CD14-positive monocyte (primary cell): ENCODE results near the gene MTFMT. TPM values are rescaled to one million over a fixed set of nuclear protein-coding genes. Genes with fewer than 3 reads are reported as not detected.

ENCODE experiments used
- DNase-seq, 3 donors: peaks; one replicate each; pipeline ENCODE4 v3.0.0-alpha.2; 2011 to 2022
- H2AFZ ChIP-seq: 2 replicates; pipeline ENCODE4 v1.6.0; 2012; ENCODE audit warnings: mild to moderate bottlenecking, low read depth, low read length, inconsistent platforms; ENCODE audit not compliant: insufficient read depth, poor library complexity, severe bottlenecking
- H3K27ac ChIP-seq, 2 donors: 1 replicate in 1 of 2; 2 replicates in 1 of 2; pipeline ENCODE4 v1.5.1; 2012 to 2013; ENCODE audit warnings: low read length in 2 of 2, control low read depth in 1 of 2, inconsistent platforms in 1 of 2, low read depth in 1 of 2, mild to moderate bottlenecking in 1 of 2
- H3K27me3 ChIP-seq, 2 donors: one replicate each; pipeline versions ENCODE4 v1.6.0 to v1.6.1; 2011 to 2013; ENCODE audit warnings: low read length in 2 of 2; ENCODE audit not compliant: control insufficient read depth in 2 of 2, insufficient read depth in 2 of 2
- H3K36me3 ChIP-seq, 2 donors: replicated peaks in 1 of 2; 1 replicate in 1 of 2; 2 replicates in 1 of 2; pipeline versions ENCODE4 v1.5.1 to v1.6.1; 2012 to 2013; ENCODE audit warnings: low read length in 2 of 2, control low read depth in 1 of 2, inconsistent platforms in 1 of 2, mild to moderate bottlenecking in 1 of 2; ENCODE audit not compliant: insufficient read depth in 2 of 2, control insufficient read depth in 1 of 2
- H3K4me1 ChIP-seq, 2 donors: 1 replicate in 1 of 2; 2 replicates in 1 of 2; pipeline versions ENCODE4 v1.5.1 to v1.6.1; 2012 to 2013; ENCODE audit warnings: low read length in 2 of 2, control low read depth in 1 of 2, inconsistent platforms in 1 of 2, mild to moderate bottlenecking in 1 of 2, moderate library complexity in 1 of 2; ENCODE audit not compliant: insufficient read depth in 2 of 2, control insufficient read depth in 1 of 2
- H3K4me2 ChIP-seq: replicated peaks from 2 replicates; pipeline ENCODE3; 2012; ENCODE audit warnings: low read length, moderate library complexity, mild to moderate bottlenecking; ENCODE audit not compliant: poor library complexity, severe bottlenecking; ENCODE audit errors: extremely low read depth
- H3K4me3 ChIP-seq, 3 experiments: fragments of 200-600 bp in 1 of 3; sonication (generic) in 1 of 3; replicated peaks in 1 of 3; 1 replicate in 2 of 3; 2 replicates in 1 of 3; pipeline ENCODE4 v1.5.1; 2011 to 2013; ENCODE audit warnings: low read length in 3 of 3, mild to moderate bottlenecking in 3 of 3, control low read depth in 2 of 3, low read depth in 2 of 3, inconsistent platforms in 1 of 3, moderate library complexity in 1 of 3
- H3K79me2 ChIP-seq: 2 replicates; pipeline ENCODE4 v1.6.0; 2012; ENCODE audit warnings: mild to moderate bottlenecking, control low read depth, inconsistent platforms, low read length, moderate library complexity; ENCODE audit not compliant: insufficient read depth
- H3K9ac ChIP-seq: 2 replicates; pipeline ENCODE4 v1.6.0; 2017; ENCODE audit warnings: low read length, mild to moderate bottlenecking; ENCODE audit not compliant: insufficient read depth, poor library complexity, severe bottlenecking
- H3K9me3 ChIP-seq, 2 donors: replicated peaks in 1 of 2; 1 replicate in 1 of 2; 2 replicates in 1 of 2; pipeline versions ENCODE4 v1.5.1 to v1.6.1; 2012 to 2013; ENCODE audit warnings: low read length in 2 of 2, control low read depth in 1 of 2; ENCODE audit not compliant: control insufficient read depth in 1 of 2, insufficient read depth in 1 of 2
- H4K20me1 ChIP-seq: 2 replicates; pipeline ENCODE4 v1.6.0; 2012; ENCODE audit warnings: mild to moderate bottlenecking, low read length, control low read depth, moderate library complexity; ENCODE audit not compliant: insufficient read depth
- H3K27ac Mint-ChIP-seq, 7 donors: one replicate each; pipeline ENCODE4 v1.8.0; 2020; ENCODE audit warnings: mild to moderate bottlenecking in 7 of 7, mixed read lengths in 7 of 7, moderate library complexity in 6 of 7, inconsistent platforms in 2 of 7
- H3K27me3 Mint-ChIP-seq, 3 donors: one replicate each; pipeline ENCODE4 v1.8.0; 2021 to 2022; ENCODE audit warnings: low read depth in 3 of 3, mild to moderate bottlenecking in 3 of 3, mixed read lengths in 3 of 3, moderate library complexity in 3 of 3, inconsistent platforms in 1 of 3
- H3K36me3 Mint-ChIP-seq, 2 donors: one replicate each; pipeline ENCODE4 v1.8.0; 2020; ENCODE audit warnings: mixed read lengths in 2 of 2, inconsistent platforms in 1 of 2, mild to moderate bottlenecking in 1 of 2
- H3K4me1 Mint-ChIP-seq: one replicate; pipeline ENCODE4 v1.8.0; 2020; ENCODE audit warnings: mild to moderate bottlenecking, mixed read lengths
- H3K4me3 Mint-ChIP-seq, 2 donors: one replicate each; pipeline ENCODE4 v1.8.0; 2020; ENCODE audit warnings: mild to moderate bottlenecking in 2 of 2, mixed read lengths in 2 of 2, moderate library complexity in 1 of 2
- H3K9me3 Mint-ChIP-seq, 7 donors: one replicate each; pipeline ENCODE4 v1.8.0; 2020 to 2022; ENCODE audit warnings: mixed read lengths in 7 of 7, mild to moderate bottlenecking in 6 of 7, moderate library complexity in 6 of 7, inconsistent platforms in 2 of 7
- CTCF ChIP-seq: fragments of 200-600 bp; IDR thresholded peaks from one replicate; pipeline ENCODE4 v1.8.0; 2022; ENCODE audit warnings: antibody characterized with exemption, mild to moderate bottlenecking
- WGBS: methylation state at CpG from one replicate; pipeline ENCODE4 v1.1.5; 2013; ENCODE audit warnings: missing lambda C conversion rate; ENCODE audit not compliant: insufficient coverage; 5-methylcytosine and 5-hydroxymethylcytosine counted together
- intact Hi-C, 2 donors: fragments of 100-400 bp; cut with micrococcal nuclease; formaldehyde crosslinking; loops; one replicate each; pipeline versions ENCODE4 v1.15.0 to v1.15.1; 2023
- polyA plus RNA-seq, 3 donors: library from polyadenylated mRNA; depleted of rRNA in 1 of 3; unstranded in 2 of 3; stranded (reverse) in 1 of 3; fragments of 300-500 nt in 2 of 3; fragments of >200 nt in 1 of 3; fragmentation: Illumina TruSeq in 2 of 3; gene quantifications; 1 replicate in 2 of 3; 2 replicates in 1 of 3; pipeline ENCODE4 v1.2.3, GENCODE V29; 2012 to 2021

Gene MTFMT
- polyA plus RNA-seq, 3 donors = 5.1 to 10.8 (median 9.0) TPM

GRCh38 chr15:64975390-64975789, 54.0 kb downstream of the MTFMT start:
- peaks cover 5% of the 10 kb centered on the region for H3K4me1 Mint-ChIP-seq
- H3K36me3 ChIP-seq = peaks cover 80 to 94% of the 10 kb centered on the region in 2 donors
- WGBS = no CpG with 5 or more reads among the region's 5 CpGs

GRCh38 chr15:64970698-64971097, 58.7 kb downstream of the MTFMT start:
- H3K9me3 ChIP-seq = no peaks in the 10 kb centered on the region
- 0% methylated on average over 2 of the region's 7 CpGs for WGBS
- peaks cover 78 to 94% of the 10 kb centered on the region in 2 donors for H3K36me3 ChIP-seq
- DNase-seq = peak in 2 of 3 donors; percentile 17 to 39
- peaks cover 9% of the 10 kb centered on the region for H3K79me2 ChIP-seq
- intact Hi-C loops = no loop called here
- Mint-ChIP-seq H3K36me3 (peaks cover 65 to 88% of the 10 kb centered on the region in 2 donors), H3K9me3 (no peaks in the 10 kb centered on the region), H3K27ac (peak overlapping the region in 2 of 7 donors; percentile 51 to 69), H3K4me3 (no peak overlapping the region), H3K27me3 (no peaks in the 10 kb centered on the region), H3K4me1 (peaks cover 5% of the 10 kb centered on the region)
- TF ChIP-seq CTCF = no peak
- peaks cover 28% of the 10 kb centered on the region for H4K20me1 ChIP-seq
- no peak overlapping the region for H3K9ac ChIP-seq
- no peak overlapping the region for H3K4me2 ChIP-seq
- no peak overlapping the region for H2AFZ ChIP-seq
- H3K4me3 ChIP-seq = no peak overlapping the region
- H3K27ac ChIP-seq = peak overlapping the region in 1 of 2 donors; percentile 4
- peaks cover 0 to 3% of the 10 kb centered on the region in 2 donors for H3K4me1 ChIP-seq
- H3K27me3 ChIP-seq = no peaks in the 10 kb centered on the region

More at GRCh38 chr15:64975390-64975789, 54.0 kb downstream of the MTFMT start:
- peaks cover 16% of the 10 kb centered on the region for H3K79me2 ChIP-seq
- H4K20me1 ChIP-seq = peaks cover 43% of the 10 kb centered on the region
- no peak for TF ChIP-seq CTCF
- no peak overlapping the region for H3K9ac ChIP-seq
- no peaks in the 10 kb centered on the region for H3K27me3 ChIP-seq
- Mint-ChIP-seq H3K36me3 (peaks cover 67 to 91% of the 10 kb centered on the region in 2 donors), H3K9me3 (no peaks in the 10 kb centered on the region), H3K27me3 (no peaks in the 10 kb centered on the region), H3K4me3 (no peak overlapping the region), H3K27ac (no peak overlapping the region)
- no peak overlapping the region for H3K4me2 ChIP-seq
- no peak for DNase-seq
- no peak overlapping the region for H3K27ac ChIP-seq
- intact Hi-C loops = no loop called here
- H2AFZ ChIP-seq = no peak overlapping the region
- H3K4me3 ChIP-seq = no peak overlapping the region
- H3K9me3 ChIP-seq = no peaks in the 10 kb centered on the region
- peaks cover 0 to 3% of the 10 kb centered on the region in 2 donors for H3K4me1 ChIP-seq
